Activated T-helper 2 cell treated with anti-CD3 and anti-CD28 coated beads, Interferon-gamma antibody, Interleukin-2, Interleukin-4, amounts not matched to agents 10 μg/mL and 5 μg/mL and 100 μg/mL, durations not matched to agents 14 hours and 24 hours and 36 hours (primary cell): ENCODE data around the gene KCTD19. TPM values are rescaled to one million over a fixed set of nuclear protein-coding genes. Genes with fewer than 3 reads are reported as not detected.

ENCODE experiments used
- DNase-seq: peaks from one replicate; pipeline ENCODE4 v3.0.0; 2021; ENCODE audit warnings: low spot score
- H3K27ac Mint-ChIP-seq: one replicate; pipeline ENCODE4 v1.8.0; 2021; ENCODE audit warnings: mixed read lengths
- H3K27me3 Mint-ChIP-seq: one replicate; pipeline ENCODE4 v1.8.0; 2021; ENCODE audit warnings: low read depth, mixed read lengths
- H3K36me3 Mint-ChIP-seq: one replicate; pipeline ENCODE4 v1.8.0; 2021; ENCODE audit warnings: low read depth, mixed read lengths
- H3K4me1 Mint-ChIP-seq: one replicate; pipeline ENCODE4 v1.8.0; 2021; ENCODE audit warnings: low read depth, mixed read lengths
- H3K4me3 Mint-ChIP-seq: one replicate; pipeline ENCODE4 v1.8.0; 2021; ENCODE audit warnings: low read depth, mild to moderate bottlenecking, moderate library complexity, mixed read lengths
- H3K9me3 Mint-ChIP-seq: one replicate; pipeline ENCODE4 v1.8.0; 2021; ENCODE audit warnings: mixed read lengths
- intact Hi-C: fragments of 100-400 bp; cut with micrococcal nuclease; formaldehyde crosslinking; loops from one replicate; pipeline ENCODE4 v1.15.1; 2023
- total RNA-seq: library from RNA; stranded (reverse); gene quantifications from 2 replicates; pipeline ENCODE4 v1.2.3, GENCODE V29; 2022

KCTD19 gene
- total RNA-seq, 1 donor from 2014 or later: 0.87 TPM

- no peaks in the 10 kb centered on the region for H3K36me3 Mint-ChIP-seq
- no peak for DNase-seq
- intact Hi-C loops: loop anchor here (5.0 kb wide), 1 partner anchor 56 kb away; no protein-coding TSS in a partner anchor
- no peaks in the 10 kb centered on the region for H3K9me3 Mint-ChIP-seq
- no peak overlapping the region for H3K27ac Mint-ChIP-seq
- peaks cover 20% of the 10 kb centered on the region for H3K27me3 Mint-ChIP-seq
- no peaks in the 10 kb centered on the region for H3K4me1 Mint-ChIP-seq
- no peak overlapping the region for H3K4me3 Mint-ChIP-seq
Observed at GRCh38 chr16:67346341-67346740, 19.8 kb upstream of the KCTD19 start.

DNA sequence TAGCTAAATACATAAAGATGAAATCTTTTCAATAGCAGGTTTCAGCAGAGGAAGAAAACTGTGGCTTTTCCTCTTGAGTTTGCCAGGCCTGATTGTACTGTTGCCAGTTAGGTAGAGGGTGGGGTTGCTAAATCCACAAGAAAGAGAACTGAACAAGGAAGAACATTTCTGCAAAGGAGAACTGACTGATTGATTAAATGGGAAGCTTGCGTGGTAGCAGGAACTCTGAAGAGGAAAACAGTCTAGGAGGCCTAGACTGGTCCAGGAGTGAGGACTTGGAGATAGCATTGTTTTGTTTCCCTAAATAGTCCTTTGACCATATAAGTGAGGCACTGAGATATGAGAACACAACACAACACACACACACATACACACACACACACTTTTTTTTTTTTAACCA, 18.9 kb upstream of the KCTD19 start:
- H3K4me1 Mint-ChIP-seq: no peaks in the 10 kb centered on the region
- no peaks in the 10 kb centered on the region for H3K36me3 Mint-ChIP-seq
- H3K9me3 Mint-ChIP-seq: no peaks in the 10 kb centered on the region
- H3K27ac Mint-ChIP-seq: no peak overlapping the region
- intact Hi-C loops: loop anchor here (5.0 kb wide), 1 partner anchor 57 kb away; no protein-coding TSS in a partner anchor
- no peak overlapping the region for H3K4me3 Mint-ChIP-seq
- DNase-seq: no peak
- H3K27me3 Mint-ChIP-seq: peaks cover 20% of the 10 kb centered on the region

DNA sequence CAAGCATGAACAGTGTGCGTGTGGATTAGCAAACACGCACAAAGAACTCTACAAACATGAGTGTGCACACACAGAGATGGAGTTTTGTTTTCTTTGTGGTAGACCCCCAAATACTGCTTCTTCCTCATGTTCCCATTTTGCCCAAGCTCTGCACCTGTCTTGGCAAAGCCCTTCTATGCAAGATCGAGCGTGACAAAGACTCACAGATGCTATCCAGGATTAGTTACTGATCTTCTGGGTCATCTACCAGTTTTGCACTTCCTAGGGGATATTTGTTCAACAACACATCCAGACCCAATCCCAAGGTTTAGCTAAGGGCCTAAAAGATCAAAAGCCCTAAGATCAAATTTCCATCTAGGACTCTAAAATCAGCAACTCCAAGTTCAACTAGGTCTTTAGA, 16.1 kb upstream of the KCTD19 start:
- H3K27me3 Mint-ChIP-seq: peaks cover 13% of the 10 kb centered on the region
- no peaks in the 10 kb centered on the region for H3K36me3 Mint-ChIP-seq
- DNase-seq: no peak
- no peak overlapping the region for H3K4me3 Mint-ChIP-seq
- H3K4me1 Mint-ChIP-seq: no peaks in the 10 kb centered on the region
- intact Hi-C loops: no loop called here
- no peak overlapping the region for H3K27ac Mint-ChIP-seq
- H3K9me3 Mint-ChIP-seq: no peaks in the 10 kb centered on the region

DNA sequence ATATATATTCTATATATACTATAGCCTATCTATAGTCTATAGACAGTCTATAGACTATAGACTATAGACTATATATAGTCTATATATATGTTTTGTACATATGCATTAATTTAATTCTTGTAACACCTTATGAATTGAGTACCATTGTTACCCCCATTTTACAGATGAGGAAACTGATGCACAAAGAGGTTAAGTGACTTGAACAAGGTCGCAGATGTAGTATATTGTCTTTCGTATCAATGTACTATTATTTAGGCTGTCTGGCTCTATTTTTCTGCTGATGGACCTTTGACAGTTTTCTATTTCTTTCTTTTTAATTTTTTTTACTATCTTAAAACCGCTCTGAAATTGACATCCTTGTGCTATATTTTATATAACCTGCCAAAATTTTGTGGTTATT, 14.7 kb upstream of the KCTD19 start:
- Mint-ChIP-seq H3K27me3 (peaks cover 9% of the 10 kb centered on the region), H3K4me1 (no peaks in the 10 kb centered on the region), H3K27ac (no peak overlapping the region), H3K36me3 (no peaks in the 10 kb centered on the region), H3K4me3 (no peak overlapping the region), H3K9me3 (no peaks in the 10 kb centered on the region)
- intact Hi-C loops: no loop called here
- no peak for DNase-seq

DNA sequence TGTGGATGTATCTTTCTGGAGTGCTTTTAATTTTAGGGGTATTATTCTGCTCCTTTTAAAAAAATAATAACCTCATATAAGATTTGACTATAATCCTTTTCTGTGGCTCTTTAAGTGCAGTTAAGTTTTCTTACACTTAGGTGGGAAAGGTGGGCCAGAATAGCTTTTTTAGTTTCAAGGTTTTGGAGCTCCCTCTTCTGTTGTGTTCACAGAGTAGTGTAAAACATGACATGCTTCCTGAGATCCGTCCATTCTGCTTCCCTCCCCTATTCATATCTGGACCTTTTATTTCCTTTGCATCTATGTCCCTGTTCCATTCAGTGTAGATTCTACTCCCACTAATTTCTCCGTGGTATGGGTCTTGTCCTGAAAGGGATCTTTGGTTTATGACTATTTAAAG, 12.9 kb upstream of the KCTD19 start:
- no peak for DNase-seq
- H3K9me3 Mint-ChIP-seq: peaks cover 9% of the 10 kb centered on the region
- intact Hi-C loops: loop anchor here (2.0 kb wide), 1 partner anchor 61 kb away; the partner anchor contains the start of gene PLEKHG4
- no peaks in the 10 kb centered on the region for H3K4me1 Mint-ChIP-seq
- H3K27ac Mint-ChIP-seq: no peak overlapping the region
- peaks cover 4% of the 10 kb centered on the region for H3K27me3 Mint-ChIP-seq
- H3K36me3 Mint-ChIP-seq: no peaks in the 10 kb centered on the region
- H3K4me3 Mint-ChIP-seq: no peak overlapping the region

- DNase-seq: no peak
- Mint-ChIP-seq H3K9me3 (peaks cover 9% of the 10 kb centered on the region), H3K27ac (no peak overlapping the region), H3K4me1 (no peaks in the 10 kb centered on the region), H3K4me3 (no peak overlapping the region), H3K27me3 (peaks cover 2% of the 10 kb centered on the region), H3K36me3 (no peaks in the 10 kb centered on the region)
- intact Hi-C loops: no loop called here
Observed at GRCh38 chr16:67336648-67337047, 10.1 kb upstream of the KCTD19 start.

- DNase-seq: no peak
- Mint-ChIP-seq H3K9me3 (peaks cover 9% of the 10 kb centered on the region), H3K27me3 (peaks cover 5% of the 10 kb centered on the region), H3K27ac (no peak overlapping the region), H3K36me3 (no peaks in the 10 kb centered on the region), H3K4me3 (no peak overlapping the region), H3K4me1 (no peaks in the 10 kb centered on the region)
- intact Hi-C loops: no loop called here
Observed at GRCh38 chr16:67336116-67336515, 9.6 kb upstream of the KCTD19 start.

DNA sequence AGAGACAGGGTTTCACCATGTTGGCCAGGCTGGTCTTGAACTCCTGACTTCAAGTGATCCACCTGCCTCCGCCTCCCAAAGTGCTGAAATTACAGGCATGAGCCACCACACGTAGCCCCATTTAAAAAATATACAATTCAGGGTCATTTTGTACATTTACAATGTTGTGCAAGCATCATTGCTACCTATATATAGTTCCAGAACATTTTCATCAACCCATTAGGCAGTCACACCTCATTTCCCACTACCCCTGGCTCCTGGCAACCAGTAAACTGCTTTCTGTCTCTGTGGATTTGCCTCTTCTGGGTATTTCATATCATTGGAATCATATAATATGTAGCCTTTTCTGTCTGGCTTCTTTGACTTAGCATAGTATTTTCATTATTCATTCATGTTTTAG, 6.8 kb upstream of the KCTD19 start:
- peaks cover 11% of the 10 kb centered on the region for H3K27me3 Mint-ChIP-seq
- no peaks in the 10 kb centered on the region for H3K4me1 Mint-ChIP-seq
- peaks cover 9% of the 10 kb centered on the region for H3K9me3 Mint-ChIP-seq
- H3K4me3 Mint-ChIP-seq: no peak overlapping the region
- H3K27ac Mint-ChIP-seq: no peak overlapping the region
- no peaks in the 10 kb centered on the region for H3K36me3 Mint-ChIP-seq
- no peak for DNase-seq
- intact Hi-C loops: no loop called here

- intact Hi-C loops: no loop called here
- peaks cover 26% of the 10 kb centered on the region for H3K27me3 Mint-ChIP-seq
Observed at GRCh38 chr16:67329901-67330300, 3.4 kb upstream of the KCTD19 start.

GRCh38 chr16:67327743-67328142, 1.2 kb upstream of the KCTD19 start:
- H3K4me1 Mint-ChIP-seq: peaks cover 10% of the 10 kb centered on the region

More at GRCh38 chr16:67329901-67330300, 3.4 kb upstream of the KCTD19 start:
- Mint-ChIP-seq H3K4me3 (no peak overlapping the region), H3K9me3 (peaks cover 4% of the 10 kb centered on the region), H3K4me1 (peaks cover 10% of the 10 kb centered on the region), H3K27ac (no peak overlapping the region), H3K36me3 (no peaks in the 10 kb centered on the region)
- no peak for DNase-seq

GRCh38 chr16:67326115-67326471, 448 bp downstream of the KCTD19 start:
- Mint-ChIP-seq H3K27ac (peak overlapping the region; percentile 36), H3K9me3 (no peaks in the 10 kb centered on the region), H3K4me1 (peaks cover 10% of the 10 kb centered on the region), H3K27me3 (peaks cover 50% of the 10 kb centered on the region), H3K36me3 (no peaks in the 10 kb centered on the region), H3K4me3 (peak overlapping the region; percentile 84)
- DNase-seq: no peak
- intact Hi-C loops: loop anchor here (2.0 kb wide), 1 partner anchor 13 kb away; no protein-coding TSS in a partner anchor

More at GRCh38 chr16:67327743-67328142, 1.2 kb upstream of the KCTD19 start:
- intact Hi-C loops: loop anchor here (2.0 kb wide), 1 partner anchor 15 kb away; no protein-coding TSS in a partner anchor
- no peaks in the 10 kb centered on the region for H3K9me3 Mint-ChIP-seq
- H3K27ac Mint-ChIP-seq: no peak overlapping the region
- peaks cover 46% of the 10 kb centered on the region for H3K27me3 Mint-ChIP-seq
- H3K36me3 Mint-ChIP-seq: no peaks in the 10 kb centered on the region
- H3K4me3 Mint-ChIP-seq: no peak overlapping the region
- DNase-seq: no peak

DNA sequence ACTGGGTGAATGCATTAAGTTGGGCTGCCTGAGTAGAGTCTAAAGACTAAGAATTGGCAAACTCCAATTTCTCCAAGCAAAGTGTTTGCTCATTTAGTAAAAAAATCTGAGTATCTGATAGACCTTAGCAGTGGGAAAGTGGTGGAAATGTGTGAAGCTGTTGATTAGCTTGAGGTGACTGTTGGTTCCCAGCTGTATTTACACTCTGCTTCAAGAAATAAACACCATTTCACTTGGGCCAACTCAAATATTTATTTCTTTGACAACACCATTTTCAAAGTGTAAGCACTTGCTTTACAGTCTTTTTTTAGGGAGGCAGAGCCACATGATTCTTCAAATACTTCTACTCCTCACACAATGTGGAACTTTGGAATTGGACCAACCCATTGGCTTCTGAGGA, 8.7 kb downstream of the KCTD19 start:
- intact Hi-C loops: no loop called here
- H3K4me1 Mint-ChIP-seq: peaks cover 8% of the 10 kb centered on the region

DNA sequence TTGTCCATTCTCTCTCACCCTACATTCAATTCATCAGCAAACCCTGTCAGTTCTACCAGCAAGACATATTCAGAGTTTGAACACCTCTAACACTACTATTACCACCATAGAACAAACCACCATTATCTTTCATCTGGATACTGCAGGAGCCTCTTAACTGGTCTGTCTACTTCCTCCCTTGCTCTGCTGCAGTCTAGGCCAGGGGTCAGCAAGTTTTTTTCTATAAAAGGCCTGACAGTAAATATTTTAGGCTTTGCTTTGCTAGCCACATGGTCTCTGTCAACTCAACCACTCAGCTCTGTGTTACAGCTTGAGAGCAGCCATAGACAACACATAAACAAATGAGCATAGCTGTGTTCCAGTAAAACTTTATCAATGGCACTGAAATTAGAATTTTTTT, 13.8 kb downstream of the KCTD19 start:
- intact Hi-C loops: loop anchor here (2.0 to 5.0 kb wide), 2 partner anchors 14 to 330 kb away; partner anchors contain the start of genes KCTD19 and LRRC36
- DNase-seq: no peak
- peak overlapping the region; percentile 98 for H3K27ac Mint-ChIP-seq
- H3K4me1 Mint-ChIP-seq: peaks cover 45% of the 10 kb centered on the region
- H3K4me3 Mint-ChIP-seq: peak overlapping the region; percentile 46
- no peaks in the 10 kb centered on the region for H3K9me3 Mint-ChIP-seq
- H3K27me3 Mint-ChIP-seq: no peaks in the 10 kb centered on the region
- no peaks in the 10 kb centered on the region for H3K36me3 Mint-ChIP-seq

More for the DNA sequence above, 8.7 kb downstream of the KCTD19 start:
- Mint-ChIP-seq H3K27me3 (peaks cover 23% of the 10 kb centered on the region), H3K36me3 (no peaks in the 10 kb centered on the region), H3K27ac (no peak overlapping the region), H3K9me3 (no peaks in the 10 kb centered on the region), H3K4me3 (no peak overlapping the region)
- DNase-seq: no peak
